Stimulated activated CD8-positive, alpha-beta memory T cell treated with anti-CD3 and anti-CD28 coated beads, Interleukin-4, amount 100 ng/mL, for 4 hours (primary cell): ENCODE data around the gene SLC35F3.

Experiments
- DNase-seq, 2 donors: peaks; one replicate each; pipeline ENCODE4 v3.0.0-alpha.2; 2020; ENCODE audit warnings: low read depth in 2 of 2, low spot score in 1 of 2

The SLC35F3 gene

DNA sequence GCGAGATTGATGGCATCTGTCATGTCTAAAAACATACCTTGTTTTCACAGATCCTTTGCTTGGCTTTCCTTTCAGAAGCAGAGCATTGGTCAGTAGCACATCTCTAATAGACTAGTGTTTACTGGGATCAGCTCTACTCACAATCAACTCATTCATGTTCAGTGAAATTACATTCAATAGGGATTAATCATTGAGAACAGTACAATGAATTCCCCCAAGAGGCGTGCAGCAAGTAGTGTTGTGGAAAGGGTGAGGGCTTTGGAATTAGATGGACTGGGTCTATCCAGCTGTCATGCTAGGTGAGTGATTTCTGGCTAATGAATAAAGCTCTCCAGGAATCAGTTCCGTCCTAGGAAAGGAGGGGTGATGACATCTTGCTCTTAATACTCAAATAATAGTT is 313.6 kb downstream of the SLC35F3 start:
- no peak for DNase-seq

DNA sequence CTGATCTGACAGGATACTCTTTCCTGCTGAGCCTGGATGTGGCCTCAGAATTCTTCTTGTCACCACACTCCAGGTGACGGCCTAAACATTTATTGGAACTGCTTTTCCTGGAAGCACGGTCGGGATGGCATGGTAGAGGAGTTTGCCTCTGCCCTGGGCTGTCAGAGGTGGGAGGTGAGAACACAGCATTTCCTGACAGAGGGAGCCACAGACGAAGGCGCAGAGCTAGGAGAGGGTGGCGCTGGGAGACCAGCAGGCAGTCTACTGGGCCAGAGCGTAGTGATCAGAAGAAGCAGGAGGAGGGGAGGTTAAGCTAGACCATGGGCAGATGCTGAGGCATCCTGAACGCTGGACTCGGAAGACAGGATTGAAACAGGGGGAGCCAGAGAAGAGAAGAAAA is 315.2 kb downstream of the SLC35F3 start:
- DNase-seq, result no peak

DNA sequence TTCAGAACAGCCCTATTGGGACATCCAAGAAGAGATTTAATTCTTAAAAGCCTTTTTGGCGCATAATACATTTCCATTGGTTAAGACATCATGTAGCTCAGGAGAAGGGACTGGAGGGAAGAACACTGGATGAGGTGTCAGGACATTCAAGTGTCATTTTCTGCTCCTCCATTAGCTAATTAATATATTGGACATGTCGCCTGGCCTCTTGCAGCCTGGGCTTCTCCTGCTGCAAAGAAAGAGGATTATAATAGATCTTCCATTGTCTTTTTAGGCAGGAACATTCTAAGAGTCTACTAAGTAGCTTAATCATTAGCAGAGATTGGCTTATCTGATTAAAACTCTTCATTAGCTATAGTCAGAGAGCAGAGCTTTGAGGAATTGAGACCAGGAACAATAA is 317.1 kb downstream of the SLC35F3 start:
- DNase-seq, result no peak

DNA sequence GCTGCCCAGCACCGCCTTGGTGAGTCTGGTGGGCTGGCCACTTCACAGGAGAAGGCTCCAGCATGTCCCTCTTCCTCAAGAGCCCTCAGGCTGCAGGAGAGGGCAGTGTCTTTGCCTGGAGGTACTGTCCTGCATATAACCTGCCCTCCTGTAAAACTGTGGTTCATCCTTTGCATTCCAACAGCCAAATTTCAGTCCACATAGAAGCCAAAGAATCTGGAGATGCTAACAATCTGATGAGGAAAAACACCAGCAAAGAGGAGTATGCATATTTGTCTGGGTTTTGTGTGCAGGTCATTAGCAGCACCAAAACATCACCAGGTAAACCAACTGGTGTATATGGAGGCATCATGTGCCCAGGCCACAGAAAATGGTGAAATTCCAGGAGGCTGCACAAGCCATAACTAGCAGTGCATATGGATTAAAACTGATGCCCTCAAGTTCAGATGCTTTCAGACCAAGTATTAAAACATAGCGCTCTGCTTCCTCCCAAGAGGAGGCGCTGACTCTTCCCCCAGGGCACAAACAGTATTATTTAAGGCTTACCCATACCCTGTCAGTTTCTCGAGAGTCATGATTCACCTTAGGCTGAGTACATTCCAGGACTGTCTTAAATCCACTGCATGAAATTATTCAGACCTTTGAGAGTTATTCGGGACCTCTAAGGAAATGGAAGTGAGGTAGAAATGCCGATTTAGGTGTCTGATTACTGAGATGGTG is 318.2 kb downstream of the SLC35F3 start:
- DNase-seq, result no peak

DNA sequence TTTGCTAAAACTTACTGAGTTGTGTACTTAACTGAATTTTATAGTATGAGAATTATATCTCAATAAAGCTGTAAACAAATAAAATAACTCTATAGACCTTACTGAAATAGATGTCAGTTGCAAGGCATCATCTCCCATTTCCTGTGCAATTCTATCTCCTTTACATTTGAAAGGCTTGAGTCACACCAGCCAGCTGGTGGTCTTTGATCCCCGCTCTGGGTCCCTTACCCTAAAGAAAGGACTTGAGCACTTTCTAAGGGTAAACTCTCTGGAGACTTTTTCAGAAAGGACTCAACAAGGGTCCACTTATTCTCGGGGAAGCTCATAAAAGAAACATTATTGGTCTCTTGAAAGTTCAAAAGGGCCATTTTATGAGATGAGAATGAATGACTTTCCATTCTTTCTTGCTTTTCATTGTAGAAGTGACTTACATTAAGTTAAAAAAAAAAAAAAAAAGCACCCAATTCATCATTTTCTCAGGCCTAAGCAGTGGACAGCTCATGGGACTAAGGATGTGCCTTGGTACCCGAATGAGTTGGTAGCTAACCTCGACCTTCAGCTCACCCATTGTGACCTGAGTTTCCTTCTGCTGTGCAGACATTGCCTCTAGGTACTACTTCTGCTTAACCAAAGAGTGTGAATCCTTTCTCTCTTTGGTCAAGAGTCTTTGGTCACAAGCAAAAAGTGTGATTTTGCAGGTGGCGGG is 321.8 kb downstream of the SLC35F3 start:
- no peak for DNase-seq

DNA sequence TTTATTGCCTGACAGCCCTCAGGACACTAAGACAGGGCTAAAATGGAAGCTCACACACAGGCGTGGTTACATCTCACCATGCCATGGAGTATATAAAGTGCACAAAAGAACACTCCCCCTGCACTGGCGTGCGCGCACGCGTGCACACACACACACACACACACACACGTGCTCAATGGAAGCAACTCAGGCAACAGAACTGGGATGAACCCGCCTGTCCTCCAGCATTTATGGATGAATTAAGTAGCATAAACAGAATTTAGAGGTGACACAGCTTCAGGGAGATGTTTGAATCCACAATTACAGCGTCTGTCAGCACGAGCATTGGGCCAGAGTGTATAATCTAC is 322.3 kb downstream of the SLC35F3 start:
- no peak for DNase-seq

DNA sequence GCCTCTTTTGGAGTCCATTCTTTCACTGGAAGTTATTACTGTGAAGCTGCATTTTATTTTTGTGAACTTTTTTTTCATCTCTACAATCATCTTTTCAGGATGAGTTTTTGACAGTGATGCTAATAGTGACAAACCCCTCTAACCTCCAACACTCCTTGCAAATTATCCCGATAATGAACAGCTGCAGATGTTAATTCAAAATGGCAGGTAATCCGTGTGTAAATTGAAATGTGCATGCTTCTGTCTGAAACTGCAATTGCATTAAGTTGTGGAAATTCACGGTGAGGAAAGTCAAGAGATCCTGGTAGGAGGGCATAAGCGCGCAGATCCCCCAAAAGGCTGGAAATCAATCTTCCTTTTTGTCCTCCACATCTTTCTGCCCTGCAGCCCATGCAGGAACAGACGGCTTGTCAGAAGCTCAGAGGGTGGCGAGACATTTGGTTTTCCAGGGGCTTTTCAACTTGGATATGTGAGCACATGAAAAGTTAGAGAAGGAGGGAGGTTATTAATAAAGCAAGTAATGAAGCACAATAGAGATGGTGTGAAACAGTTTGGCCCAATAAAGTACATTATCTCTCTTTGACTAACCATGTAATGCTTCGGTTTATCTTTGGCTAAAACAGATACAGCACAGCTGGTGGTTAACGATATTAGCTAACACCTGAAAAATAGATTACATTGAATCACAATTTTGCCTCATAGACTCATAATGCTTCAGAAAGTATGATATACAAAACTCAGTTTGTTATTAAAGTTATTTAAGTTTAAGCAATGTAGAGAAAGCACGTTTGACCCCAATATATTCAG is 325.3 kb downstream of the SLC35F3 start:
- no peak for DNase-seq

DNA sequence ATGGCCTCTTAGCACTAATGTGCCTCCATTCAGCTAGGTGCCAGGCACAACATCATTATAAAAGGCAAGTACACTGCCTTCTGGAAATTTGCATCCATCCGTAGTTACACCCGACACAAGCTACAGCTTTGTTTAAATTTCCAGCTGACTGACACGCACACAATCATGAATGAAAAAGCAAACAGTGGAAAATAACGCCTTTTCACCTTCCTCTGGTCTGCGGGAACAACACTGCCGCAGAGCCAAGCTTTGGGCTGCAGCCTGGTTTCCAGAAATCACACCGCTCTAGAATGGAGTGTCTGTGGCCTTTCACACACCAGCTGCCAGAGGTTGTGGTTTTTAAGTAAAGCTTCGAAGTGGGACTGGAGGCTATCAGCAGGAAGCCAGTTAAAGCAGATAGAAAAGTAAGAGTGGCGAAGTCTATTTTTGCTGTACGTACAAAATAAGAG is 326.0 kb downstream of the SLC35F3 start:
- no peak for DNase-seq

DNA sequence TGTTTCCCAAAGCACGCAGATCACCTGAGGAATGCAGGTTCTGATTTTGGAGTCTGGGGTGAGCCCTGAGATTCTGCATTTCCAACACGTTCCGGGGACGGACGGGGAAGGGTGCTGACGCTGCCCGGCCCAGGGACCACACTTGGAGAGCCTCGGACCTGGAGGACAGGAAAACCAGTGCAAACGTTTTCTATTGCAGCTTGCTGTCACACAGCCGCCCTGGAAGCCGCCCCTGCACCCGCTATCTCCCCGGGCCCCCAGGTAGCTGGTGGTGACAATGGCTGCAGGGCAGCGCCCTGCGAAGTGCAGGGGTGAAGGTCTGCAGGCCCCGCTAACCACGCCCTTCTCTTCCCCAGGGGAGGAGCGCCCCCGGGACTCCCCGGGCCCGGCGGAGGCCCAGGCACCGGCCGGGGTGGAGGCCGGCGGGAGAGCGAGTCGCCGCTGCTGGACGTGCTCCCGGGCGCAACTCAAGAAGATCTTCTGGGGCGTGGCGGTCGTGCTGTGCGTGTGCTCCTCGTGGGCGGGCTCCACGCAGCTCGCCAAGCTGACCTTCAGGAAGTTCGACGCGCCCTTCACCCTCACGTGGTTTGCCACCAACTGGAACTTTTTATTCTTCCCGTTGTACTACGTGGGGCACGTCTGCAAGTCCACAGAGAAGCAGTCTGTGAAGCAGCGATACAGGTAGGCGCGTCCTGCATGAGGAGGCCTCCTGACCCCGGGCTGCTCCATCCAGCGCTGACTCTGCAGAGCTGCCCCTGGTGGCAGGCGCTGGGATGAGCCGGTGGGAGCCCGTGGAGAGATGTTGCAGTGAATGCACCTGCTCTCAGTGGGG is 326.8 kb downstream of the SLC35F3 start:
- DNase-seq, result no peak

DNA sequence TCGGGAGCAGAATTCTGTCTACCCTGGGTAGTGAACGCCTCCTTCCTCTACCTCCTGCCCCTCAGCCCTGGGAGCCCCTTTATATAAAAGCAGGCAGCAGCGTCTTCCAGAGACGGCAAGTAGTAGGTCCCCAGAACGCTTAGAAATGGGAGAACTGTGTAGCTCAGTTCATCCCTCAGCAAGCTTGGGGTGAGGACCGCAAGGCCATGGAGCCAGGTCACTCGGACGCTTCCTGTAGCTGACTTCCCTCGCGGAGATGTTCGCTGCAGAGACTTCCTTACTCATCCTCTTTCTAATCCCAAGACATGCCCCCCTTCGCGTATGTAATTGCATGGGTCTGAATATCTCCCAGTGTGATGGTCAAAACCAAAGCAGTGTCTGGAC is 327.4 kb downstream of the SLC35F3 start:
- no peak for DNase-seq

DNA sequence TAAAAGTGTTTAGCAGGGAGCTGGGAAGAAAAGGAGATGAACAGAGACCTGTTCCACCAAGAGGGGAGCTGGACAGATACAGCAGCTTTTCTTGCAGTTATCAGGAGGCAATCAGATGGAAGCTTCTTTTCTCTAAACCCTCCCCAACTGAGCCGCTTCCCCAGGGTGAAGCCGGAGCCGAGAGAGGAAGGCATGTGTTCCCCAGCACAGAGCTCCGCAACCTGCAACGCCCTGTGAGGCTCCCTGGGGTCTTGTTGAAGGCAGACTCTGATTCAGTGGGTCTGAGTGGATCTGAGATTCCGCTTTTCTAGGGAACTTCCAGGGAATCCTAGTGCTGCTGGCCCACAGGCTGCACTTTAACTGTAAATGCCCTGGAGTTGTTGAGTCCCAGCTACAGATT is 329.7 kb downstream of the SLC35F3 start:
- no peak for DNase-seq

DNA sequence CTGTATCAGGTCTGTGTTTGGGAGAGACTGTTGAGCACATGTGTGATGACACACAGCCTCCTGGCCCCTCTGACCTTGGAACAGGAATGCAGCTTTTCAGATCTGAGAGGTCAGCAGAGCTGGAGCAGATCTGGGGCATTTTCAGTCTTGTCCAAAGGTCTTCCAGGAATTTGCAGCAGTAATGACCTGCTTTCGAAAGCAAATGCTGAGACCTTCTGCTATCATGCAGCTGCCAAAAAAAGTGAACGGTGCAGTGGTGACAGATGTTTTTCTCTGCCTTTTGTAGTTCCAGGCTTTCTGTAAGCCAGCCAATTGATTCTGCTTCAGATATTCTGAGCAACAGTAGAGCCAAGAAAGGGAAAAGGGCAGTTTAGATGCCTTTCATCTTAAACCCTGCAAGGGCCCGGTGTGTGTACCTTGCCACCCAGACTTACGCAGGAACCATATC is 331.0 kb downstream of the SLC35F3 start:
- no peak for DNase-seq

DNA sequence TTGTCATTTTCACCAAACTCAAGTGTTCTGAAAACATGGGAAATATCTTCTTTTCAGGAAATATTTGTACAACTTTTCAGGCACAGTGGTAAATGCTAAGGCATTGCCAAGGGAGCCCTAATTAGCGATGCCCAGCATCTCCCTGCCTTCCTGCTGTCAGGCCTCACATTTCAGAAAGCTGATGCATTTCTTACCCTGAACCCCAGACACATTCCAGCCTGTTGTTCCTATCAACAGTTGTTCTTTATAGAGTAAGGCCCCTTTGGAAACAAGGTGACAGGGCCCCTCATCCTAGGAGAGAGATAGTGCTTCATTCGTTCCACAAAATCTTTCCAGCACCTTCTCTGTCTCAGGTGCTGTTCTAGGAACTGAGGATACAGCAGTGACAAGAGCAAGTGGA is 332.9 kb downstream of the SLC35F3 start:
- no peak for DNase-seq

DNA sequence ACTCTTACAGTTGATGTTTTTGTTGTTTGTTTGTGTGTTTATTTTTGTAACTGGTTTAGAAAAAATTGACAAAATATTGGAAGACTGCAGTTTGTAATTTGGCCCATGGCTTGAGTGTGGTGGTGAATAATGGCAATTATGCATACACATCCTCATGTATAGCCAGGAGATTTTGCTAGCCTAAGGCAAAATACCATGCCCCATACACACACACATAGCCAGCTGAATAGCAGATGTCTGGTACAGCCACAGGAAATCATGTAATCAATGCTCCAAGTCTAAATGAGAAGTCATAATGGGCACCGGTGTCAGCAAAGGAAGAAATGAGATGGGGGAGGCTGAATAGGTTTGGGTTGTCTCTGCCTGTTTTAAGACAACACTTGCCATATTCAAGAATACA is 333.6 kb downstream of the SLC35F3 start:
- DNase-seq, result no peak

DNA sequence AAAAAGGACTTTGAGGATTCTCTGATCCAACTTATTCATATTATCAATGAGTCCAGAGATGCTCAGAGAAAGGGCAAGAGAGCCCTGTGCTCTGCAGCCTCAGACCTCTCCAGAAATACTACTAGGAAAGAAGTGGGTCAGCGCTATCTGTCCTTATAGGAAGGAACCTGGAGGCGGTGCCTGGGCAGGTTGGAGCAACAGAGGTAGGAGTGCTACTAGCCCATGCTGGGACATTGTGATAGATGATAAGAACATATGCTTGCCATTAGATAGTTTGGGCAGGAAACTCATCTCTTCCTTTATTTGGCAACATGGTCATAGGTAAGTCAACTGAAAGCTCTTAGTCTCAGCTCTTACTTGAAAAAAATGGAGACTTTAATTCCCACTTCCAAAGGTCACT is 335.0 kb downstream of the SLC35F3 start:
- DNase-seq, result no peak

DNA sequence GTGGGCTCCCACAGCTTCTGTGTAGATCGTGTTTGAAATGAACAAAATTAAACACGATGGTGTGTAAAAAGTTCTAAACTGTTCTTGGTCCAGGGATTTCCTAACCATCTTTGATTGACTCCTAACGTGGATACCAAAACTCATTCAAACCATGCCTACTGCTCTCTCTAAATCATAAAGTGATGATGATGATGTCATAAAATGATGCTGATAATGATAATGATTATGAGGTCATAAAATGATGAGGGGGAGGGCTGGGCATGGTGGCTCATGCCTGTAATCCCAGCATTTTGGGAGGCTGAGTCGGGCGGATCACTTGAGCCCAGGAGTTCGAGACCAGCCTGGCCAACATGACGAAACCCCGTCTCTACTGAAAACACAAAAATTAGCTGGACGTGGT is 335.5 kb downstream of the SLC35F3 start:
- DNase-seq, result no peak

DNA sequence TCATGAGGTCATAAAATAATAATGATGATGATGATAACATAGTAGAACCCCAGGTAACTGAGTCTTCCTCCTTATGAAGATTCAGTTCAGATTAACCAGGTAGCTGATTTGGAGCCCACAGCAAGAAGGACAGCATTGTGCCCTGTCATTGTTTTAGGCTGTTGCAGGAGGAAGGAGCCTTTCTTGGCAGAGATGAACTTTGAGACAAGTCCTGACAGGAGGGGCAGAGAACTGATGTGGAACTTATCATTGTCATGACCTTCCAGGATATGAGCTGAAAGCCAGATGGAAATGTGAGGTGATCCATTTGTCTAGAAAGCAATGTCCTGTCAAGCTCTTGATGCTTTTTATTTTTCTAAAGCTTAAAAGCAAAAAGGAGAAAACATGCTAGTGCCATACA is 336.2 kb downstream of the SLC35F3 start:
- no peak for DNase-seq

DNA sequence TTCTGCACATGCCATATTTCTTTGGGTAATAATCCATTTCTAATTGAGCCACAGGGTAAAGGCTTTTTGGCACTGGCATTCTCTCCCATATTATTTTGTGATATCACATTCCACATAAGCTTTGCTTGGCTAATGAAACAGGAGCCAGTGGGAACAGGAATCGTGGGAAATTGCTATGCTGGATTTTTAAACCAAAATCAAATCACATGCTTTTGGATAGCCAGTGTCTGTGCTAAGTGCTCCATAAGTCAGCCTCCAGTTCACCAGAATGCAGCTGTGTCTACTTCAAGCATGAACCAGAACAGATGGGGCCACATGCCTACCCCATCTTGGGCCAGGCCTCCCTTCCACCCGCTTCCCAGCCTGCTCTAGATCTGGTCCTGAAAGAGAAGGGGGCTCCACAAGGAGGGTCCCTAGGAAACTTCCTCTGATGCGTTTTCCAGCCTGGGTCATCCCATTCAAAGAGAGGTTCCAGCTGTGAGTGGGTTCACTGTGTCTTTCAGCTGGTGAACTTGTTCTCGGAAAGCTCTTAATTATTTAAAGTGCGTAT is 337.5 kb downstream of the SLC35F3 start:
- DNase-seq, result no peak

DNA sequence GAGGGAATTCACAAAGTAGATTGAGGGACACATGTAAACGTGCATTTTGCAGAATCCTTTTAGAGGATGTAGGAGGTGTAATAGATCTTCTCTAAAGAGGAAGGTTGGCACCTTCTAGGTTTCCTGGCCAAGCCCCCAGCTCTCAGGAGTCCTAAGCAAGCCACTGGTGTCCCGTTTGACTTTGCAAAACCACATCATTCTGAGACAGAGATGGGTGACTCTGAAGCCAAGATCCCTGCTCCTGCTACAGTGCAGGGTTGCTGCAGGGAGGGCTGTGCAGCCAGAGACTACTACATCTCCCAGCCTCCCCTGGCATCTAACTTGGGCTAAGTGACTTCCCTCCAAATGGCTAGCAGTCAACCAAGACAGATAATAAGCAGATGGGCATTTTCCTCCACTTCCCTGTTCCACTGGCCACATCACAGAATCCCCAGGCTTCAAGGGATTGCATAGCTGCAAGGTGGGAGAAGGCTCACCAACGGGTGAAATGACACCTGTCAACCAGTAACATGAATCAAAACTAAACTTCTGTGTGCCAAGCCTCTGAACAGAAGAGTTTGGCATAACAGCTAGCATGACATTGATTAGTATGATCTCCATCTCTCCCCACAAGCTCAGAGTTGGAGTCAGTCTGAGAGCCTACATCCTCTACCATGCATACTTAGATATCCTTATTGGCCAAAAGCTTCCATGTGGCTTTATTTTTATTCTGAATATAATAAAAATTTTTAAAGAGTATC is 339.2 kb downstream of the SLC35F3 start:
- DNase-seq, result no peak

DNA sequence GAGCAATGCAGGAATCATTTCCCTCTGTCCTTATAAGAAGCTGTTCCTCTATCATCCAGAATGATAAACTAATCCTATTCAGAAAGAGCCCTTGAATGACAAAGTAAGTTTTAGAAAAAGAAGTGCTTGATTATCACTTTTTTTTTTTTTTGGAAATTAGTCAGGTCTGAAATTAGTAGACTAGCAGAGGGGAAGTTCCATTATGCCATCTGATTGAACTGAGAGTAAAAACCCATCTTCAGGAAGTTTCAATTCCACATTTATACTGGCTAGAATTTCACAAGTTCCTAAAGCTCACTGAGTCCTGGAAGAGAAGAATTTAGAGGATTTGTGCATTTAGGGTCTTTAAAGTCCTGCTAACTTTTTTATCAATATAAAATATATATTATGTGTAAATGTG is 340.0 kb downstream of the SLC35F3 start:
- no peak for DNase-seq
